Endodermal cell (in vitro differentiated cells): ENCODE results near the gene RABGAP1L. TPM values are rescaled to one million over a fixed set of nuclear protein-coding genes. Genes with fewer than 3 reads are reported as not detected.
A peak's percentile ranks its signal among the peaks of the same experiment; 100 is the strongest.
"Not testable (repeated sequence)": the region's sequence is repeated elsewhere in the genome, so short reads cannot be mapped to it uniquely, and the experiment has no call there.

Source experiments
- DNase-seq: peaks from one replicate; pipeline ENCODE4 v3.0.0-alpha.2; 2017
- H3K27ac ChIP-seq: 2 replicates; pipeline ENCODE4 v1.5.1; 2013; ENCODE audit warnings: mild to moderate bottlenecking, low read depth, low read length, moderate library complexity
- H3K27me3 ChIP-seq: 2 replicates; pipeline ENCODE4 v1.6.1; 2013; ENCODE audit warnings: mild to moderate bottlenecking, low read length, moderate library complexity; ENCODE audit not compliant: insufficient read depth, control insufficient read depth, poor library complexity, severe bottlenecking
- H3K36me3 ChIP-seq: 2 replicates; pipeline ENCODE4 v1.7.0; 2013; ENCODE audit warnings: mild to moderate bottlenecking, low read length, moderate library complexity; ENCODE audit not compliant: control insufficient read depth, insufficient read depth
- H3K4me1 ChIP-seq: one replicate; pipeline ENCODE4 v1.7.0; 2013; ENCODE audit warnings: low read length; ENCODE audit not compliant: control insufficient read depth, insufficient read depth
- H3K4me3 ChIP-seq: 2 replicates; pipeline ENCODE4 v1.5.1; 2013; ENCODE audit warnings: mild to moderate bottlenecking, low read length, moderate library complexity
- H3K9ac ChIP-seq: 2 replicates; pipeline ENCODE4 v1.6.1; 2013; ENCODE audit warnings: mild to moderate bottlenecking, low read length, moderate library complexity; ENCODE audit not compliant: poor library complexity, severe bottlenecking; ENCODE audit errors: extremely low read depth
- H3K9me3 ChIP-seq: 2 replicates; pipeline ENCODE4 v1.6.1; 2013; ENCODE audit warnings: mild to moderate bottlenecking, low read length, moderate library complexity; ENCODE audit not compliant: control insufficient read depth
- H3K27ac Mint-ChIP-seq: 2 replicates; pipeline ENCODE4 v1.8.0; 2020; ENCODE audit warnings: mixed read lengths
- H3K27me3 Mint-ChIP-seq: 2 replicates; pipeline ENCODE4 v1.8.0; 2021; ENCODE audit warnings: mild to moderate bottlenecking, mixed read lengths; ENCODE audit not compliant: insufficient read depth
- H3K36me3 Mint-ChIP-seq: 2 replicates; pipeline ENCODE4 v1.8.0; 2020; ENCODE audit warnings: low read depth, mixed read lengths
- H3K4me1 Mint-ChIP-seq: 2 replicates; pipeline ENCODE4 v1.8.0; 2020; ENCODE audit warnings: mixed read lengths
- H3K4me3 Mint-ChIP-seq: 2 replicates; pipeline ENCODE4 v1.8.0; 2020; ENCODE audit warnings: mild to moderate bottlenecking, moderate library complexity, mixed read lengths
- H3K9me3 Mint-ChIP-seq: 2 replicates; pipeline ENCODE4 v1.8.0; 2020; ENCODE audit warnings: mild to moderate bottlenecking, mixed read lengths
- CTCF ChIP-seq: fragments of 200-600 bp; sonication (generic); conservative IDR thresholded peaks from 2 replicates; pipeline ENCODE4 v1.5.0; 2021; ENCODE audit warnings: antibody characterized with exemption, mild to moderate bottlenecking
- WGBS, 2 experiments: methylation state at CpG; one replicate each; pipeline versions ENCODE4 v1.1.5 to v1.1.7; 2013; ENCODE audit warnings: missing lambda C conversion rate in 2 of 2, mixed read lengths in 1 of 2; ENCODE audit not compliant: insufficient coverage in 1 of 2, insufficient read length in 1 of 2; 5-methylcytosine and 5-hydroxymethylcytosine counted together
- total RNA-seq, 2 donors: library from RNA; stranded (reverse); fragmentation: NEBNext Ultra II Directional in 1 of 2; extraction: Animal tissue kit (Norgen Biotek cat#: 25700) in 1 of 2; gene quantifications; 2 replicates in 1 of 2; 3 replicates in 1 of 2; pipeline ENCODE4 v1.2.1, GENCODE V29; 2021

The RABGAP1L gene
- total RNA-seq, 2 donors from 2014 or later = 32.5 to 36.9 TPM

- H3K4me3 ChIP-seq = no peak overlapping the region
- H3K9me3 ChIP-seq = no peaks in the 10 kb centered on the region
- 92 to 96% methylated on average over 3 to 4 of the region's 4 CpGs for WGBS, 2 experiments
- peaks cover 14% of the 10 kb centered on the region for H3K36me3 ChIP-seq
- no peak for TF ChIP-seq CTCF
- peaks cover 13% of the 10 kb centered on the region for H3K36me3 Mint-ChIP-seq
- no peaks in the 10 kb centered on the region for H3K9me3 Mint-ChIP-seq
- no peaks in the 10 kb centered on the region for H3K4me1 ChIP-seq
- no peaks in the 10 kb centered on the region for H3K27me3 ChIP-seq
- H3K4me1 Mint-ChIP-seq = no peaks in the 10 kb centered on the region
- no peak for DNase-seq
- H3K27ac Mint-ChIP-seq = no peak overlapping the region
- H3K4me3 Mint-ChIP-seq = no peak overlapping the region
- H3K27me3 Mint-ChIP-seq = no peaks in the 10 kb centered on the region
- H3K27ac ChIP-seq = no peak overlapping the region
- no peak overlapping the region for H3K9ac ChIP-seq
Measured at GRCh38 chr1:174247472-174247871, 88.2 kb downstream of the RABGAP1L start.

- no peak overlapping the region for H3K4me3 ChIP-seq
- DNase-seq = no peak
- H3K9me3 ChIP-seq = no peaks in the 10 kb centered on the region
- H3K27me3 Mint-ChIP-seq = no peaks in the 10 kb centered on the region
- peaks cover 14% of the 10 kb centered on the region for H3K36me3 ChIP-seq
- H3K4me1 Mint-ChIP-seq = no peaks in the 10 kb centered on the region
- no peak for TF ChIP-seq CTCF
- peaks cover 11% of the 10 kb centered on the region for H3K36me3 Mint-ChIP-seq
- no peak overlapping the region for H3K27ac ChIP-seq
- H3K27me3 ChIP-seq = no peaks in the 10 kb centered on the region
- no peak overlapping the region for H3K27ac Mint-ChIP-seq
- no peak overlapping the region for H3K4me3 Mint-ChIP-seq
- H3K9ac ChIP-seq = no peak overlapping the region
- H3K4me1 ChIP-seq = no peaks in the 10 kb centered on the region
- no peaks in the 10 kb centered on the region for H3K9me3 Mint-ChIP-seq
Measured at GRCh38 chr1:174248041-174248440, 88.7 kb downstream of the RABGAP1L start.

- not testable (repeated sequence) for H3K9ac ChIP-seq
- 88 to 95% methylated on average over 7 to 14 of the region's 14 CpGs for WGBS, 2 experiments
Measured at GRCh38 chr1:174256386-174256785, 97.1 kb downstream of the RABGAP1L start.

GRCh38 chr1:174258148-174258550, 98.8 kb downstream of the RABGAP1L start:
- DNase-seq = peak; percentile 69
- no peak overlapping the region for H3K27ac Mint-ChIP-seq

More at GRCh38 chr1:174256386-174256785, 97.1 kb downstream of the RABGAP1L start:
- H3K27me3 ChIP-seq, H3K9me3 ChIP-seq, H3K27ac Mint-ChIP-seq, H3K27ac ChIP-seq, H3K4me3 ChIP-seq, H3K36me3 Mint-ChIP-seq, H3K4me1 ChIP-seq, DNase-seq, H3K36me3 ChIP-seq, H3K27me3 Mint-ChIP-seq, H3K4me3 Mint-ChIP-seq, H3K9me3 Mint-ChIP-seq, H3K4me1 Mint-ChIP-seq: not testable (repeated sequence)

More at GRCh38 chr1:174258148-174258550, 98.8 kb downstream of the RABGAP1L start:
- no peaks in the 10 kb centered on the region for H3K27me3 ChIP-seq
- Mint-ChIP-seq H3K4me1 (no peaks in the 10 kb centered on the region), H3K4me3 (no peak overlapping the region), H3K27me3 (no peaks in the 10 kb centered on the region), H3K36me3 (peaks cover 8% of the 10 kb centered on the region), H3K9me3 (peaks cover 3% of the 10 kb centered on the region)
- H3K4me3 ChIP-seq = no peak overlapping the region
- TF ChIP-seq CTCF = peak; percentile 83
- no peak overlapping the region for H3K27ac ChIP-seq
- H3K9me3 ChIP-seq = no peaks in the 10 kb centered on the region
- WGBS, 2 experiments = 58 to 60% methylated on average over 1 of the region's 1 CpG
- no peak overlapping the region for H3K9ac ChIP-seq
- no peaks in the 10 kb centered on the region for H3K36me3 ChIP-seq
- H3K4me1 ChIP-seq = no peaks in the 10 kb centered on the region
